Breast epithelium (tissue), 4 donors: ENCODE results near the gene GMDS. TPM values are rescaled to one million over a fixed set of nuclear protein-coding genes. Genes with fewer than 3 reads are reported as not detected.

Experiments used
- DNase-seq, 2 donors: peaks; one replicate each; pipeline ENCODE4 v3.0.0-alpha.2; 2019; ENCODE audit warnings: low spot score in 2 of 2
- H3K27ac ChIP-seq, 2 donors: fragments of 200-600 bp; sonication (generic) in 1 of 2; one replicate each; pipeline ENCODE4 v1.5.1; 2016 to 2019; ENCODE audit warnings: mild to moderate bottlenecking in 1 of 2
- H3K27me3 ChIP-seq, 2 donors: fragments of 200-600 bp; sonication (generic) in 1 of 2; one replicate each; pipeline versions ENCODE4 v1.5.1 to v1.6.0; 2017 to 2019; ENCODE audit warnings: control low read depth in 1 of 2, mild to moderate bottlenecking in 1 of 2
- H3K36me3 ChIP-seq: fragments of 200-600 bp; one replicate; pipeline ENCODE4 v1.5.1; 2019
- H3K4me1 ChIP-seq, 2 donors: fragments of 200-600 bp; sonication (generic); one replicate each; pipeline ENCODE4 v1.5.1; 2016 to 2019; ENCODE audit warnings: control low read depth in 1 of 2
- H3K4me3 ChIP-seq, 3 donors: fragments of 200-600 bp; sonication (generic); 1 replicate in 2 of 3; 2 replicates in 1 of 3; pipeline ENCODE4 v1.5.1; 2016 to 2019; ENCODE audit warnings: mild to moderate bottlenecking in 3 of 3, moderate library complexity in 2 of 3
- H3K9me3 ChIP-seq, 2 donors: fragments of 200-600 bp; sonication (generic) in 1 of 2; one replicate each; pipeline ENCODE4 v1.5.1; 2016 to 2019; ENCODE audit warnings: control low read depth in 1 of 2
- CTCF ChIP-seq, 3 donors: fragments of 450-650 bp; IDR thresholded peaks; one replicate each; pipeline ENCODE4 v1.5.1; 2016 to 2017; ENCODE audit warnings: antibody characterized with exemption in 3 of 3, mild to moderate bottlenecking in 3 of 3, moderate library complexity in 3 of 3
- POLR2A ChIP-seq: fragments of 450-650 bp; IDR thresholded peaks from one replicate; pipeline ENCODE4 v1.6.1; 2016; ENCODE audit warnings: antibody characterized with exemption, mild to moderate bottlenecking, moderate library complexity
- POLR2AphosphoS5 ChIP-seq, 3 donors: sonication (generic); formaldehyde crosslinking; IDR thresholded peaks; one replicate each; pipeline ENCODE4 v1.6.1; 2017; ENCODE audit warnings: antibody characterized with exemption in 3 of 3
- intact Hi-C: fragments of 100-400 bp; cut with DNase I; formaldehyde crosslinking; loops from one replicate; pipeline ENCODE4 v1.15.1; 2023; ENCODE audit warnings: low total_unique reads
- total RNA-seq, 3 donors: library from RNA; depleted of rRNA; stranded (reverse); fragments of >200 nt; gene quantifications; one replicate each; pipeline ENCODE4 v1.1.0, GENCODE V29; 2016

The GMDS gene
- total RNA-seq, 3 donors from 2014 or later: 7.5 to 29.2 (median 17.0) TPM

- peaks cover 3 to 20% of the 10 kb centered on the region in 2 donors for H3K4me1 ChIP-seq
- no peak for DNase-seq
- intact Hi-C loops: no loop called here
- H3K27me3 ChIP-seq: no peaks in the 10 kb centered on the region
- no peaks in the 10 kb centered on the region for H3K9me3 ChIP-seq
- no peak overlapping the region for H3K4me3 ChIP-seq
- TF ChIP-seq POLR2AphosphoS5 (IDR thresholded peaks at IDR 0.05) (no peak), POLR2A (no peak), CTCF (IDR thresholded peaks at IDR 0.05) (no peak)
- peak overlapping the region in 1 of 2 donors; percentile 60 for H3K27ac ChIP-seq
- H3K36me3 ChIP-seq: no peaks in the 10 kb centered on the region
These were observed 665.3 kb downstream of the GMDS start for GRCh38 chr6:1580109-1580508.

GRCh38 chr6:1579096-1579495, 666.3 kb downstream of the GMDS start:
- intact Hi-C loops: no loop called here
- peak in 1 of 2 donors; percentile 31 for DNase-seq
- peak overlapping the region; percentile 41 to 60 for H3K27ac ChIP-seq
- no peaks in the 10 kb centered on the region for H3K27me3 ChIP-seq
- peaks cover 0 to 30% of the 10 kb centered on the region in 2 donors for H3K4me1 ChIP-seq
- H3K4me3 ChIP-seq: no peak overlapping the region
- TF ChIP-seq CTCF (IDR thresholded peaks at IDR 0.05) (no peak), POLR2AphosphoS5 (IDR thresholded peaks at IDR 0.05) (no peak), POLR2A (no peak)
- no peaks in the 10 kb centered on the region for H3K9me3 ChIP-seq
- H3K36me3 ChIP-seq: no peaks in the 10 kb centered on the region

GRCh38 chr6:1577896-1578745, 667.3 kb downstream of the GMDS start:
- Histone ChIP-seq H3K27me3 (no peaks in the 10 kb centered on the region), H3K4me3 (no peak overlapping the region), H3K9me3 (no peaks in the 10 kb centered on the region), H3K4me1 (peaks cover 0 to 32% of the 10 kb centered on the region in 2 donors), H3K27ac (peak overlapping the region in 1 of 2 donors; percentile 27), H3K36me3 (no peaks in the 10 kb centered on the region)
- intact Hi-C loops: no loop called here
- TF ChIP-seq CTCF (IDR thresholded peaks at IDR 0.05): no peak
- DNase-seq: peak in 1 of 2 donors; percentile 14

GRCh38 chr6:1577146-1577680, 668.2 kb downstream of the GMDS start:
- Histone ChIP-seq H3K4me1 (peaks cover 0 to 32% of the 10 kb centered on the region in 2 donors), H3K27ac (peak overlapping the region; percentile 92 to 96), H3K9me3 (no peaks in the 10 kb centered on the region), H3K36me3 (no peaks in the 10 kb centered on the region), H3K27me3 (no peaks in the 10 kb centered on the region), H3K4me3 (no peak overlapping the region)
- TF ChIP-seq POLR2A (no peak), POLR2AphosphoS5 (IDR thresholded peaks at IDR 0.05) (no peak), CTCF (IDR thresholded peaks at IDR 0.05) (no peak)
- DNase-seq: no peak
- intact Hi-C loops: no loop called here

- H3K36me3 ChIP-seq: no peaks in the 10 kb centered on the region
- H3K27ac ChIP-seq: peak overlapping the region; percentile 92 to 96
- H3K4me1 ChIP-seq: peaks cover 0 to 32% of the 10 kb centered on the region in 2 donors
- H3K4me3 ChIP-seq: no peak overlapping the region
- DNase-seq: no peak
- intact Hi-C loops: no loop called here
- no peaks in the 10 kb centered on the region for H3K27me3 ChIP-seq
- TF ChIP-seq POLR2A (no peak), POLR2AphosphoS5 (IDR thresholded peaks at IDR 0.05) (no peak), CTCF (IDR thresholded peaks at IDR 0.05) (no peak)
- H3K9me3 ChIP-seq: no peaks in the 10 kb centered on the region
These were observed 668.7 kb downstream of the GMDS start for GRCh38 chr6:1576711-1577110.
